ENCODE measurements around the gene IL21R. TPM values are rescaled to one million over a fixed set of nuclear protein-coding genes. Genes with fewer than 3 reads are reported as not detected.

Gene IL21R
- total RNA-seq, 1 donor from 2014 or later, result 0.82 TPM

GRCh38 chr16:27485126-27485525, 83.2 kb downstream of the IL21R start:
- no peak for DNase-seq

GRCh38 chr16:27485811-27486210, 83.8 kb downstream of the IL21R start:
- no peak for DNase-seq

DNA sequence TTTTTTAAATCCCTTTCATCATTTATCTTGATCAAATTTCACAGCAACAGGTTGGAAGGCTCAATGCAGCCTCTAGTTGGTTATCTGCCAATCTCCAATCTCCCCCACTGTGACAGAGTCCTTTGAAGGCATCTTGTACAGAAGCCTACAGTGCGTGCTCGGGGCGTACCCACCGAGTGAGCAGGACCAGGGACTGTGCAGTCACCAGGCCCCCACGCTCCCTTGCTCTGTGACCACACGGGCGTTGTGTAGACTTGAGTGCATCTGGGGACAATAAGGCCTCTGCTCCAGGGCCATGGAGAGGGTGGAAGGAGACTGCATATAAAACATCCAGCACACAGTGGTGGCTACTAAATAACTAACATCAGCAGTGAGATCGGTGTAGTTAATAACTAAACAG, 84.4 kb downstream of the IL21R start:
- DNase-seq, result no peak

DNA sequence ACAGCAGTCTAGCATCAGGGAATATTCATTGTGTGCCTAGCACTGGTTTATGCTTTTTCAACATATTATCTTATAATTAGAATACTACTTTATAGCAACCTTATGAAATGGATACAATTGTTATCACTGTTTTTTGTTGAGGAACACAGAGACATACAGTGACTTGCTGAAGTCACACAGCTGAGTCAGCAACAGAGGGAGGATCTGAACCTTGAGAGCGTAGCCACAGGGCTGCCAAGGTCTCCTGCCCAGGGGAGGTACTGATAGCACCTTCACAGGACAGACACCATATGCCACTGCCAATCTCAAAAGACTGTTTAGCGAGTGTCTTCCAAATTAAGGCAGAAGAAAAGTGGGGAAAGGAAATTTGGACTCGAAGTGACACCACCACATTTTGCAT, 84.8 kb downstream of the IL21R start:
- no peak for DNase-seq

- DNase-seq, result no peak
Measured at GRCh38 chr16:27489421-27489820, 87.4 kb downstream of the IL21R start.

- no peak for DNase-seq
Measured at GRCh38 chr16:27489906-27490305, 87.9 kb downstream of the IL21R start.

GRCh38 chr16:27491894-27492587, 90.1 kb downstream of the IL21R start:
- no peak for DNase-seq

DNA sequence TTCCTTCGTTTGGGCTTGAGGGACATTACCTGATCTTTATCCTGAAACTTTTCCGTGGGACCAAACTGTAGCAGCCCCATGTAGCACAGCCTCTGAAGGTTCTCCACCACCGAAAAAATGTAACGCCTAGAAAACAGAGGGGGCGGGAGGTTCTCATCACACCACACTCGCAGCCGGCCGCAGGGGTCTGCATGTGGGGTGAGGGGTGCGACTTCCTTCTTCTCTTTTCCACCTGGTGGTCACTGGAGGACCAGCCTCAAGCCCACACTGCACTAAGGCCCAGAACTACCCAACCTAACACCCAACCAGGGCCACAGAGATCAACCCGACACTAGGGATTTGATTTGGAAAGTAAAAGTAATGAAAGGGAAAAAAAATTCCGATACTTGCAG, 90.6 kb downstream of the IL21R start:
- no peak for DNase-seq

- peak; percentile 53 for DNase-seq
Measured at GRCh38 chr16:27495191-27495590, 93.2 kb downstream of the IL21R start.

DNA sequence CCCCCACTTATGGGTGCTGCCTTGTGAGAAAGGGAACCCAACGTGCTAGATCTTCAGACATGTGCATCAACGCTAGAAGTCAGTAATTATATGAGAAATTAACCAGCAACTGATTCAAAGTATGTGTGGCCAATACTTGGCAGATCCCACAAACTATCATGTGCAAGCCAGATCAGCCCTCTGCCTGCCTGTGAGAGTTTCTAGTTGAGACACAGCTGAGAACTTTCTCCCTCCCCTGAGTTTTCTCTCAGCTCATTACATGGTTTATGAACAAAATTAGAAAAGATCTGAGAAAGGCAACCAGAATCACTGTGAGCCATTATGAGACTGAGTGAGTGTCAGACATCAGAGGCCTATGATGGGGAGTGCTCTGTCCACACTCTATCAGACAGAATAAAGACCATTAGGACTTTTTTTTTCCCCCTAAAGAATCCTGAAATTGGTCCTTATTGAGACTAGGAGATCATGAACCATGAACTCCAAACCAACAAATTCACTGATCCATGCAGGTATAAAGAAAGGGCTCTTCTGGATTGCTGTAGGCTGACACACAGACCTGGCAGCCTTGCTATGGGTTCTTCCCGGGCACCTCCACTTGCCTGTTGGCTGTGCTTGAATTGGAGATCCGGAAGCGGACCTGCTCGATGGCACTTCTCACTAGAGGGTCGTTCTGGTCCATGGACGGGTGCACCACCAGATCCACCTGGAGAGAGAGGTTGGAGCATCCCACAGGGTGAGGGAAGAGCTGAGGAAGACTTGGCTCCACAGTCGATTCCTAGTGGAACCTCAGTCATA, 96.3 kb downstream of the IL21R start:
- DNase-seq, result no peak

GRCh38 chr16:27498916-27499658, 97.1 kb downstream of the IL21R start:
- DNase-seq, result no peak

GRCh38 chr16:27499659-27500055, 97.7 kb downstream of the IL21R start:
- no peak for DNase-seq

GRCh38 chr16:27500801-27501200, 98.8 kb downstream of the IL21R start:
- no peak for DNase-seq

Other genes with a start within 250 kb of the IL21R start
- gene KDM8, start 198.6 kb upstream of the IL21R start, total RNA-seq, result 5.7 TPM
- 34.0 TPM for gene NSMCE1, start 133.4 kb upstream of the IL21R start, total RNA-seq
- gene IL4R, start 88.2 kb upstream of the IL21R start, total RNA-seq, result 16.4 TPM
- gene GTF3C1, start 147.7 kb downstream of the IL21R start, total RNA-seq, result 95.1 TPM
- 32.6 TPM for gene KATNIP, start 148.0 kb downstream of the IL21R start, total RNA-seq

Measured in tongue (tissue), 2 donors.